Coronary artery (tissue), 2 donors: ENCODE results near the gene ENTPD1.
A peak's percentile ranks its signal among the peaks of the same experiment; 100 is the strongest.
"Not testable (repeated sequence)": the region's sequence is repeated elsewhere in the genome, so short reads cannot be mapped to it uniquely, and the experiment has no call there.

ENCODE experiments used
- DNase-seq: peaks from one replicate; pipeline ENCODE4 v3.0.0-alpha.2; 2017; ENCODE audit warnings: low spot score
- H3K27ac ChIP-seq, 2 donors: fragments of 200-600 bp; sonication (generic); one replicate each; pipeline ENCODE4 v1.5.1; 2016 to 2019
- H3K4me3 ChIP-seq: fragments of 200-600 bp; sonication (generic); 2 replicates; pipeline ENCODE4 v1.5.1; 2016; ENCODE audit warnings: mild to moderate bottlenecking, moderate library complexity
- TF ChIP-seq, protein P1 (sequence below): fragments of 200-600 bp; sonication (generic); IDR thresholded peaks from one replicate; pipeline ENCODE4 v1.5.1; 2019; ENCODE audit warnings: antibody characterized with exemption

The ENTPD1 gene

DNA sequence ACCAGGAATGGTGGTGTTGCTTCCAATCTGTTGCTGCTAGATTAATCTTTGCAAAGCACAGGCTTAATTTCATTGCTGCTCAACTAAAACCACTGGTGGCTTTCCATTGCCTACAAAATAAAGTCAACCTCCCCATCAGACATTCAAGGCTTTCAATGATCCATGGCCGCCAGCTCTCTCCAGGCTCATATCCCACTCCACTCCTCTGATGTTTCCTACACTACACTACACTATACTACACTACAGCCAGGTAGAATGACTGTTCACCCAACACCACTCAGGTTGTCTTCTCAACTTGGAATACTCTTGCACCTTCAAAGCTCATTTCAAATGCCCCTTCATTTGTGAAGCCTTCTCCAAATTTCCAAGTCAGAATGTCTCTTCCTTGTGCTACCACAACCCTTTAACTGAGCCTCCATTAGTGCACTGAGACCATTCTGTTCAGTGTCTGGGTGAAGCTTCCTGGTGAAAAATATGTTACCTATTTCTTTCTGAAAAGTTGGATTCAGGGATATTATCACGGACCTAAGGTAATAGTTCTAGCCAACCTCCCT, 116.3 kb downstream of the ENTPD1 start:
- TF ChIP-seq, protein P1, sequence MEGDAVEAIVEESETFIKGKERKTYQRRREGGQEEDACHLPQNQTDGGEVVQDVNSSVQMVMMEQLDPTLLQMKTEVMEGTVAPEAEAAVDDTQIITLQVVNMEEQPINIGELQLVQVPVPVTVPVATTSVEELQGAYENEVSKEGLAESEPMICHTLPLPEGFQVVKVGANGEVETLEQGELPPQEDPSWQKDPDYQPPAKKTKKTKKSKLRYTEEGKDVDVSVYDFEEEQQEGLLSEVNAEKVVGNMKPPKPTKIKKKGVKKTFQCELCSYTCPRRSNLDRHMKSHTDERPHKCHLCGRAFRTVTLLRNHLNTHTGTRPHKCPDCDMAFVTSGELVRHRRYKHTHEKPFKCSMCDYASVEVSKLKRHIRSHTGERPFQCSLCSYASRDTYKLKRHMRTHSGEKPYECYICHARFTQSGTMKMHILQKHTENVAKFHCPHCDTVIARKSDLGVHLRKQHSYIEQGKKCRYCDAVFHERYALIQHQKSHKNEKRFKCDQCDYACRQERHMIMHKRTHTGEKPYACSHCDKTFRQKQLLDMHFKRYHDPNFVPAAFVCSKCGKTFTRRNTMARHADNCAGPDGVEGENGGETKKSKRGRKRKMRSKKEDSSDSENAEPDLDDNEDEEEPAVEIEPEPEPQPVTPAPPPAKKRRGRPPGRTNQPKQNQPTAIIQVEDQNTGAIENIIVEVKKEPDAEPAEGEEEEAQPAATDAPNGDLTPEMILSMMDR = no peak
- H3K4me3 ChIP-seq = no peak overlapping the region

DNA sequence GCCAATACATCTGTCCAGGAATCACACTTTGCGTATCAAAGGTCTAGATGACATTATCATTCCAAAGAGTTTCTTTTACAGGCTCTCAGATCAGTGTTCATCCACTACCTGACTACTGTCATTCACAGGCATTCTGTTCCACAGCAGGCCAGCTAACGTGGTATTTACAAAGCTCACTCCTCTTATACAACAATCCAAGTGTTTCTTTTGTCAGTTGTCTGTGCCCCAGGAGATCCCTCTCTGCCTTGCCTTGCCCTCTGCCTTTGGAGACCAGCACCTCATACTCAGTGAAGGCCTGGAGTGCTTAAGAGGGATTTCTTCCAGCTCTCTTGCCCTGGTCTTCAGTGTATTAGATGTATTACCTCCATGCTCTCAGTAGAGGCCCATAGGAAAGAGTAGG, 117.2 kb downstream of the ENTPD1 start:
- TF ChIP-seq, protein P1 = no peak
- no peak overlapping the region for H3K4me3 ChIP-seq
- no peak overlapping the region for H3K27ac ChIP-seq
- DNase-seq = no peak

More for the DNA sequence above, 116.3 kb downstream of the ENTPD1 start:
- no peak for DNase-seq
- no peak overlapping the region for H3K27ac ChIP-seq

DNA sequence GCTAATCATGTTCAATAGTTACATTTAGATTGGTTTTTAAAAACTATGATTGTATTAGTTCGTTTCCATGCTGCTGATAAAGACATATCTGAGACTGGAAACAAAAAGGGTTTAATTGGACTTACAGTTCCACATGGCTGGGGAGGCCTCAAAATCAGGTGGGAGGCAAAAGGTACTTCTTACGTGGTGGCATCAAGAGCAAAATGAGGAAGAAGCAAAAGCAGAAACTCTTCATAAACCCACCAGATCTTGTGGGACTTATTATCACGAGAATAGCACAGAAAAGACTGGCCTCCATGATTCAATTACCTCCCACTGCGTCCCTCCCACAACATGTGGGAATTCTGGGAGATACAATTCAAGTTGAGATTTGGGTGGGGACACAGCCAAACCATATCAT, 117.7 kb downstream of the ENTPD1 start:
- H3K4me3 ChIP-seq = no peak overlapping the region
- no peak overlapping the region for H3K27ac ChIP-seq
- TF ChIP-seq, protein P1 = no peak
- no peak for DNase-seq

DNA sequence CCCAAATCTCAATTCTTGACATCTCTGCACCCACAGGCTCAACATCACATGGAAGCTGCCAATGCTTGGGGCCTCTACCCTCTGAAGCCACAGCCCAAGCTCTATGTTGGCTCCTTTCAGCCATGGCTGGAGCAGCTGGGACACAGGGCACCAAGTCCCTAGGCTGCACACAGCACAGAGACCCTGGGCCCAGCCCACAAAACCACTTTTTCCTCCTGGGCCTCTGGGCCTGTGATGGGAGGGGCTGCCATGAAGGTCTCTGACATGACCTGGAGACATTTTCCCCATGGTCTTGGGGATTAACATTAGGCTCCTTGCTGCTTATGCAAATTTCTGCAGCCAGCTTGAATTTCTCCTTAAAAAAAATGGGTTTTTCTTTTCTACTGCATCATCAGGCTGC, 118.8 kb downstream of the ENTPD1 start:
- not testable (repeated sequence) for DNase-seq, H3K27ac ChIP-seq, H3K4me3 ChIP-seq

DNA sequence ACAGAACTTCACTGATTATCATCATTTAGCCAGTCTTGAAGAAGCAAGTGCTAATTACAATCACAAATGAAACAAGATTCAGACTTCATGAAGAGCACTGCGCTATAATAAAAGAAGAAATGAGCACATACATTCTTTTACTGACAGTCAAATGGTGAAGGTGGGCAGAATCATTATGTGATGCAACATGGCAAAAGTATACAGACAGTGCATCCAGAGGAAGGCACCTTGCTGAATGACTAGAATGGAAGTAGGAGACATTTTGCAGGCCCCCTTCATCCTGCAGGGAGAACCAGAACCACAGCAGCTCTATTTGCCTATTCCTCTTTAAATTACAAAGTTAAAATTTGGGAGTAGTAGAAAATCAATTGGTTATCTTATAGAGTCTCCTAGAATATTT, 120.8 kb downstream of the ENTPD1 start:
- H3K4me3 ChIP-seq = no peak overlapping the region
- TF ChIP-seq, protein P1 = no peak
- H3K27ac ChIP-seq = no peak overlapping the region
- no peak for DNase-seq

DNA sequence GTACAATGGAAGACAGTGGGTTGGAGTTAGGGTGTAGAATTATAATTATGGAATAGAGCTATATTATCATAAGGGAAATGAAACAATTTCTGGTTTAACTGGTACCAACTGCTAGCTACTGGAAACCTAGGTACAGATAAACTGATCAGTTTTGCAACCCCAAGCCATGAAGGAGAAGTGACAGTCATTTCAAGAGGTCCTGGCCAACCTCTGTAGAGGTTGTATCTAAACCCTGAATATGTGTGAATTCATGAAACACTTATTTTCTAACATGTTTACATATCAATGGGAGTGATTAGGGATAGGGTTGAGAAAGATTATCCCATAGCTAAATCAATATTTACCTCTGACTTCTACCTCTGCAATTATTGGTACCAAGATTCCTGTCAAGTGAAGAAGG, 121.9 kb downstream of the ENTPD1 start:
- Histone ChIP-seq H3K27ac (no peak overlapping the region), H3K4me3 (no peak overlapping the region)
- no peak for DNase-seq
- TF ChIP-seq, protein P1 = no peak

DNA sequence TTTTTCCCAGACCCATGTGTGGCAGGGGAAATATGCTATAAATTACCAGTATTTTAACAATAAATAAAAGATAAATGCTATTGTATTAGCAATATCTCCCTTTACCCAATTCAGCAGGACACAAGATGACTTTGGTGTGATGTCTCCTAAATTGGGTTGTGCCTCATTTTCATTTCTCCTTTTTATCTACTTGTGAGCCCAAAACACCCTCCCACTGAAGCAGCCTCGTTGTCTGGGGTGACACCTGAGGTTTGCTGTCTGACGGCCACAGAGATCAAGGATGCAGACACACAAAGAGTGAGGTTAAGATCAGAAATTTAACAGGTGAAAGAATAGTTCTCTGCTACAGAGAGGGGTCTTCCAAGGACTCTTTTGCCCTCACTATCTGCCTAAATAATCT, 124.7 kb downstream of the ENTPD1 start:
- DNase-seq = no peak
- TF ChIP-seq, protein P1 = no peak
- no peak overlapping the region for H3K4me3 ChIP-seq
- peak overlapping the region; percentile 48 to 76 for H3K27ac ChIP-seq

DNA sequence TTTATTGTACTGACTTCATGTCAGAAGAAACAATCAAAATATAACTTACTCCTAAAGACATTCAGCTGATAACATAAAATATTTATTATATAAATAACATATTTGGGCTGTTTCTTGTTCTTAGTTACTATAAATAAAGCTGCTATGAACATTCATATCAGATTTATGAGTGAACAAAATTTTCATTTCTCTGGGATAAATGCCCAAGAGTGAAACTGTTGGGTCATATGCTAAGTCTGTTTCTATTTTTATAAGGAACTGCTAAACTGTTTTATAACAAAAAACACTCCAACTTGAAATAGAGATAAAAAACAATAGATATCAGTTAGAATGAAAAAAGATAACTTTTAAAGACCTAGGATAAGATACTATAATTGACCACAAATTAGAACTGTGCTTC, 125.4 kb downstream of the ENTPD1 start:
- Histone ChIP-seq H3K4me3 (no peak overlapping the region), H3K27ac (peak overlapping the region; percentile 48 to 76)
- TF ChIP-seq, protein P1 = no peak
- DNase-seq = no peak
